ENCODE measurements around the gene CADM4.
A peak's percentile ranks its signal among the peaks of the same experiment; 100 is the strongest.
"Not testable (repeated sequence)": the region's sequence is repeated elsewhere in the genome, so short reads cannot be mapped to it uniquely, and the experiment has no call there.

CADM4 gene, protein sequence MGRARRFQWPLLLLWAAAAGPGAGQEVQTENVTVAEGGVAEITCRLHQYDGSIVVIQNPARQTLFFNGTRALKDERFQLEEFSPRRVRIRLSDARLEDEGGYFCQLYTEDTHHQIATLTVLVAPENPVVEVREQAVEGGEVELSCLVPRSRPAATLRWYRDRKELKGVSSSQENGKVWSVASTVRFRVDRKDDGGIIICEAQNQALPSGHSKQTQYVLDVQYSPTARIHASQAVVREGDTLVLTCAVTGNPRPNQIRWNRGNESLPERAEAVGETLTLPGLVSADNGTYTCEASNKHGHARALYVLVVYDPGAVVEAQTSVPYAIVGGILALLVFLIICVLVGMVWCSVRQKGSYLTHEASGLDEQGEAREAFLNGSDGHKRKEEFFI
- total RNA-seq, result 0.39 to 1.6 (median 0.69) reads per million in 4 experiments

DNA sequence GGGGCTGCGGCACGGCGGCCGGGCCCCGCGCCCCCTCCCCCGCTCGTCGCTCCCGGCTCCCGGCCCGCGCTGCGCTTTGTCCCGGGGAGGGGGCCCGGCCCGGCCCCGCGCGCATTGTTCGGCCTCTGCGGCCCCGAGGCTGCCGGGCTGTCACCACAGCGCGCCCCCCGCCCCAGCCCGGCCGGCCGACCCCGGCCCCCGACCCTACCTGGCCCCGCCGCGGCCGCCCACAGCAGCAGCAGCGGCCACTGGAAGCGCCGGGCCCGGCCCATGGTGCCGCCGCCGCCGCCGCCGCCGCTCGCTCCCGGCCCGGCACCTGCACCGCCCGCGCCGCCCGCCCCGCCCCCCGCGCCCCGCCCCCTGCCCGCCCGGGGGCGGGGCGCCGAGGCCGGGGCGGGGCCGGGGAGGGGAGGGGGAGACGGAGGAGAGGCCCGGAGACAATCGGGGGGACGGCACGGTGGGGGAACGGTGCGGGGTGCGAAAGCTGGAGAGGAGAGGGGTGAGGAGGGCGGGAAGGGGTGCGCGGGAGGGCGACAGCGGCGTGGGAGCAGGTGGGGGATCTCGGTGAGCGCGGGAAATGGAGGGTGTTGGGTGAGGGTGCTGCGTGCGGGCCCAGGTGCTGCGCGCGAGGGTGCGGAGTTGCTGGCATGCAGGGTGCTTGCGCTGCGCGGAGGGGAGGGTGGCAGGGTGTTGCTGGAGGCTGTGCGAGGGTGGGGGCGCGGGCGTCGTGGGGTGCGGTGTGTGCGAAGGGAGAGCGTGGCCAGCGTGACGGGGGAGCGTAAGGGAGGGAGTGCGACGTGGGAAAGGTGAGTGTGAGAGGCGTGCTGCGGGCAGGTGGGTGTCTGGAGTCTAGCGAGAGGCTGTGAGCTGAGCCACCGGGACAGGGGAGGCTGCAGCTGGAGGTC lies at the start of gene CADM4:
Gene CADM4, minus strand, starts transcription at position 332 of the 905 bp plus-strand sequence. Its CDS starts 60 bp downstream, at position 272.
- DNase-seq, result peak; percentile 42

DNA sequence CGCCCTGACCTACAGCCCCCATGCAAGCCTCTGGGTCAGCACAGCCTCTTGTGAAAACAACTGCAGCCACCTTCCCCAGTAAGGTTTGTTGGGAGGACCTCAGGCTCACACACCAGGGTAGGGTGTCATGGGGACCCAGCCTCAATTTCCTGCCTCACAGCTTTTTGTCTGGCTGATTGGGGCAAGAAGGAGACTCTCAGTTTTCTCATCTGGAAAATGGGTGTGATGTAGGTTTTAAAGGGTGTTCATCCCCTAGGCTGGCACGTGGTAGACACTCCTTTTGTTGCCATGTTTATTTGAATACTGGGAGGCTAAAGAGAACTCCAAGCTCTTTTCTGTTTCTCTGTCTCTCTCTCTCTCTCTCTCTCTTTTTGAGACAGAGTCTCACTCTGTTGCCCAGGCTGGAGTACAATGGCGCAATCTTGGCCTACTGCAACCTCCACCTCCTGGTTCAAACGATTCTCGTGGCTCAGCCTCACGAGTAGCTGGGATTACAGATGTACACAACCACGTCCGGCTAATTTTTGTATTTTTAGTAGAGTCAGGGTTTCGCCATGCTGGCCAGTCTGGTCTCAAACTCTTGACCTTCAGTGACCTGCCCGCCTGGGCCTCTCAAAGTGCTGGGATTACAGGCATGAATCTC lies 48.5 kb upstream of the CADM4 start:
- no peak for DNase-seq

DNA sequence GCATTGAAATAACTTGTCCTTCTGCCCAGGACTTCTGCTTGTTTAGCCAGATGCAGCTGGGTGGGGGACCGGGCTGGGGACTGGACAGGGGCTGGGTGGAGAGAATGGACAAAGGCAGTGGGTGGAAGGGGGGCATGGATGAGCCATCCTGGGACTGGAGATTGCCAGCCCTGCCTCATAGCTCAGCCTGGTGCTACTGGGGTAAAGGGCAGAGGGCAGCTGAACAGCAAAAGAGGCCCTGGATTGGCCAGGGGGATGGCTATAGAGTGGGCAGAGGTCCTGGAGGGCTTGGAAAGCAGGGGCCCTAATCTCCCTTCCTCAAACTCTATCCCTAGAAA lies 48.0 kb upstream of the CADM4 start:
- no peak for DNase-seq

DNA sequence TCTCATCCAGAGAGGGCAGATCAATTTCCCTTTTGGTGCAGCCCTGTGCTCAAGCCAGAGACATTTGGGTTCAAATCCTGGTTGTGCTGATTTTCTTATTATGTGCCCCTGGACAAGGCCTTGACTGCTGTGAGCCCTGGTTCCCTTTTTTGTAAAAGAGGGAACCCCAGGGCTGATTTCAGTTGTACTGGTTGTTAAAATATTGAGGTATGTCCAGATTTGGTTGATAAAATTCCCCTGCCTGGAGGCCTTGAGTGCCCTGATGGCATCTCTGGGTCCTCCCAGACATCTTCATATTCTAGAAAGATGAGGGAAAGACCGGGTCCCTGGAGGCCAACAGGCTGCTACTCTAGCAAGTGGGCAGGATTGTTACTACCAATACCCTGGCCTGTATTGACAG lies 44.7 kb upstream of the CADM4 start:
- no peak for DNase-seq

DNA sequence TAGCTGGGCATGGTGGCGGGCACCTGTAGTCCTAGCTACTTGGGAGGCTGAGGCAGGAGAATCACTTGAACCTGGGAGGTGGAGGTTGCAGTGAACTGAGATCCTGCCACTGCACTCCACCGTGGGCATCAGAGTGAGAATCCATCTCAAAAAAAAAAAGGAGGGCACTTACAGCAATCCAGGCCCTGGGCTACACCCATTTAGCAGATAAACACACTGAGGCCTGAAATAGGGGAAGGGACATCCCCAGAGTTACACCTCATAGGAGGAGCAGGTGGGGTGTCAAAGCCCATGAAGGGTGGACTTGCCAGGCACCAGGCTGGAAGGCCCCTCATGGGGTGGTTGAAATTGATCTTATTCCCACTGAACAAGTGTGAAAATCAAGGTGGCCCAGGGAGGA lies 44.3 kb upstream of the CADM4 start:
- DNase-seq, result no peak

DNA sequence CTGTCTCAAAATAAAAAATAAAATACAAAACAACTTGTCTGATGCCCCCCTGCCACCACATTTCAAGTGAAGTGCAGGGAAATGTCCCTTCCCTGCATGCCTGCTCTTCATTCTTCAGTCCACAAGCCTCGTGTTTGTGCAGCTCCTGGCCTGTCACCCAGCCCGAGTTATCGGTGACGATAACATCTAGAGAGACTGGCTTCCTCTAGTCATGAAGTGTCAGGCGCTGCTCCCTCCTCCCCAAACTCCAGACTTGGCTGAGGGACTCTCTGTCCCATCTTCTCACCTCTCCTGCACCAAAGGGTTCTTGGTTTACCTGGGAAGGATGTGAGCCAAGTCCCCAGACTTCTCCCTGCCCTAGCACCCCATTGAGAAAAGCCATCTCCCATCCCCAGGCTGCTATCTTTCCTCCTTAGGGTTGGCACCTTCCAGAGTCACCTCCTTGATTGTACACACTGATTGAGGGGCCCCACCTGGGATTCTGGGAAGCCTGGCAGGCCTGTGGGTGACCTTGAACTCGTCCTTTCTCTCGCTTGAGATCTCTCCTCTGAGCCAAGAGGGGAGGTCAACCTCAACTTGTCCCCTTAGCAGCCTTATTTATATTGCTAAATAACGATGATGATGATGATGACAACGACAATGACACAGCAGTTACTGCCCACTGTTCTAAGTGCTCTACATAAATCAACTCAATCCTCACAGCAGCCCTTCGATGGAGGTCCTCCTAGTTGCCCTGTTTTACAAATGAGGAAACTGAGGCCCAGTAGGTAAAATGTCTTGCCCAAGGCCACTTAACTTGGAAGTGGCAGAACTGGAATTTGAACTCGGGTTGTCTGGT lies 43.4 kb upstream of the CADM4 start:
- DNase-seq, result no peak

DNA sequence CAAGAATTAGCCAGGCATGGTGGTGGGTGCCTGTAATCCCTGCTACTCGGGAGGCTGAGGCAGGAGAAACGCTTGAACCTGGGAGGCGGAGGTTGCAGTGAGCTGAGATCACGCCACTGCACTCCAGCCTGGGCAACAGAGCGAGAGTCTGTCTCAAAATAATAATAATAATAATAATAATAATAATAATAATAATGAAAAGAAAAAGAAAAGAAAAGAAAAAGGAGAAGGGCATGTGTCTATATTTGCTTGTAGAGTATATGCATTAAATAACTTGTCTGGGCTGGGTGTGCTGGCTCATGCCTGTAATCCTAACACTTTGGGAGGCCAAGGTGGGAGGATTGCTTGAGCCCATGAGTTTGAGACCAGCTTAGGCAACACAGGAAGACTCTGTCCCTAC lies 42.6 kb upstream of the CADM4 start:
- not testable (repeated sequence) for DNase-seq

DNA sequence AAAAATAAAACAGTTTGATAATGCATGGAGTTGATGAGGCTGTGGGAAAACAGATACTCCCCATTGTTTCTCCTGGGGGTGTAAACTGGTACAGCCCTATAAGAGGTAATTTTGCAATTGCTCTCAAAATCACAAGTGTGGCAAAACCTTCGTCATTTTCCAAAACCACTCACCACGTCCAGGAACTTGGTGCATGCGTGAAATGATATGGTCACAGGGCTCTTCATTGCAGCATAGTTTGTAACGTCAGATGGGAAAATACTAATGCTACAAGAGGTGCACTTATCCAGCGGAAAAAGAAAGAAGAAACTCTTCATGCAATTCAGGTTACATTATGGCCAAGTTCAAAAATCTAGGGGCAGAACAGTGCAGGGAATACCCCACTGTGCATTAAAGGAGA lies 42.2 kb upstream of the CADM4 start:
- DNase-seq, result no peak

DNA sequence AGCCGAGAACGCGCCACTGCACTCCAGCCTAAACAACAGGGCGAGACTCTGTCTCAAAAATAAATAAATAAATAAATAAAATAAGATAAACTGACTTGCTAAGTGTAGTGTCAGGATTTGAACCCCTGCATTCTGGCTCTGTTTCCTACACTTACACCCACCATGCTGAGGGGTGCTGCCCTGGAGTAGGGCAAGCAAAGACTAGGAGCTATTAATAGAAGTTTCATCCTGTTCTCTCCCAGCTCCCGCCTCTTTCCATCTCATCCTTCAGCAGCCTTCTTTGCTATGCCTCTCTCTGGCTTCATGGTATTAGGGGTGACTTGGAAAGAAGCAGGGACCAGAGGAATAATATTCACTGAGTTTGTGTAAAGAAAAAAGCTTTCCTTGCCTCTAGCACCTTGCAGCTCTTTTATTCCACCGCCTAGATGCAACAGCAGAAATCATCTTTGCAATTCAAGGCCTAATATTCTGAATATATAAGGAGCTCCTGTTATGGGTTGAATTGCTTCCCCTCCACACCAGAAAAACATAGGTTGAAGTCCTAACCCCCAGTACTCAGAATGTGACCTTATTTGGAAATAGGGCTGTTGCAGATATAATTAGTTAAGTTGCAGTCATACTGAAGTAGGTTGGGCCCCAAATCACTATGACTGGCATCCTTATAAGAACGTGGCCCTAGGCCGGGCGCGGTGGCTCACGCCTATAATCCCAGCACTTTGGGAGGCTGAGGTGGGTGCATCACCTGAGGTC lies 39.0 kb upstream of the CADM4 start:
- DNase-seq, result no peak

DNA sequence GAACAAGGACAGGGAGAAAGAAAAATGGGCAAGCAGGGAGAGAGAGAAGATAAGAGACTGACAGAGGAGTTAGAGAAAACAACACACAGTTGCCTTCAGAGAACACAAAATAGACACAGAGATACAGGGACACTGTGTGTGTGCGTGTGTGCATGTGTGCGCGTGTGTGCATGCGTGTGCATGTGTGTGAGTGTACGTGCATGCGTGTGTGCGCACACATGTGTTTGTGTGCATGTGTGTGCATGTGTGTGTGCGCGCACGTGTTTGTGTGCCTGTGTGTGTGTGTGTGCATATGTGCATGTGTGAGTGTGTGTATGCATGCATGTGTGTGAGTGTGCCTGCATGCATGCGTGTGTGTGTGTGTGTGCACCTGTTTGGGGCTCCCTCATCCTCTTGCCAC lies 36.3 kb upstream of the CADM4 start:
- DNase-seq, result no peak

DNA sequence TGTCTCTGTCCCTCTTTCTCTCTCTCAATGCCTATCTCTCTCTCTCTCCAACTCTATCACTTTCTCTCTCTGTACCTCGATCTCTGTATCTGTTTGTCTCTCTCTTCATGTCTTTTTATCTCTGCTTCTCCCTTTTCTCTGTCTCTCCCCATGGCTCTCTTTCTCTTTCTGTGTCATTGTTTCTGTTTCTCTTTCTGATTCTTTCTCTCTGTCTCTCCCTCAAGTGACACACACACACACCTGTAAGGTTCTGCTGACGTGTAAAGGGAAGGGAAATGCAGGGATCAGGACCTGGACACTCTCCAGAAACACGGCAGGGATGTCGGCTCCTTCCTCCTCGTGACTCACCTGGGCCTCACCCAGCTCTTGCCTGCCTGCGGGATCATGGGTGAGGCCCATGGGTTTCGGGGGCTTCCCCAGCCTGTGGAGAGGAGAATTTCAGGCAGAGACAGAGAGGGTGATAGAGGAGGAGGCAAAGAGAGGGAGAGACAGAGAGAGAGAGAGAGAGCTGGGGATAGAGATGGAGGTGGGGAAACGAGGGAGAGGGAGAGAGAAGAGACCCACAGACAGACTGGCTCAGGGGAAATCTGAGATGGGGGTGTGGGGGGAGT lies 35.7 kb upstream of the CADM4 start:
- no peak for DNase-seq

DNA sequence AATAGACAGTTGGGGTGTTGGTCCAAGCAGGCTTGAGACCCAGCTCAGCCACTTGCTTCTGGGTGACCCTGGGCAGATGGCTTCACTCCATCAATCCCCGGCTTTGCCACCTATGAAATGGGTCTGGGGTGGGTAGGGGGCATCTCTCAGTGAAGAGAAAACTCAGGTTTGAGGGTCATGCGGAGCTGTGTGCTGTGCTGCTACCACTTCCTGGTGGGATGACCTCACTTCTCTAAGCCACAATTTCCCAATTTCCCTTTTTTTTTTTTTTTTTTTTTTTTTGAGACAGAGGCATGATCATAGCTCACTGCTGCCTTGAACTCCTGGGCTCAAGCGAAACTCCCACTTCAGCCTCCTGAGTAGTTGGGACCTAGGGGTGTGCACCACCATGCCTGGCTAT lies 34.9 kb upstream of the CADM4 start:
- no peak for DNase-seq

DNA sequence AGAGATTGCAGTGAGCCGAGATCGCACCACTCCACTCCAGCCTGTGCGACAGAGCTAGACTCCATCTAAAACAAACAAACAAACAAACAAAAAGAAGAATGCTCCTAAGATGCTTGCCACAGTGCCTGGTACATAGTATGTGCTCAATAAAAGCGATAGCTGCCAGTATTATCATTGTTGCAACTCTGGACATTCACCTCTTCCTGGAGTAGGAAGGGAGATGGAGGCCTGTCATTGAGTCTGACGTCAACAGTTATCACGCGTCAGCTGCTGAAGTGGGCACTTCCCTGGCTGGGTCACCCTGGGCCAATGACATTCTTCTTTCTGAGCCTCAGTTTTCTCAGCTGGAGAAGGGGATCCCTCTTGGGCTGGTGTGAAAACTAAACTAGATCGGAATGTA lies 34.5 kb upstream of the CADM4 start:
- no peak for DNase-seq

DNA sequence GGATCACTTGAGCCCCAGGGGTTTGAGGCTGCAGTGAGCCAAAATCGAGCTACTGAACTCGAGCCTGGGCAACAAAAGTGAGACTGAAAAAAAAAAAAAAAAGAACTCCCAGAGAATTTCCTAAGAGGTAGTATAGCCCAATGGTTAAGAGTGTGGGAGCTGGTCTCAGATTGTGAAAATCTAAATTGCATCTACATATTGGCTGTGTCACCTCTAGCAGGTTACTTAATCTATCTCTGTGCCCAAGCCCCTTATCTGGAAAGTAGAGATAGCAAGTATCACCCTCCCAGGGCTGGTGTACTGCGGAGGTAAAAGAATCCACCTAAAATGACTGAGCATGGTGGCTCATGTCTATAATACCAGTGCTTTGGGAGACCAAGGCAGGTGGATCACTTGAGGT lies 34.0 kb upstream of the CADM4 start:
- no peak for DNase-seq

DNA sequence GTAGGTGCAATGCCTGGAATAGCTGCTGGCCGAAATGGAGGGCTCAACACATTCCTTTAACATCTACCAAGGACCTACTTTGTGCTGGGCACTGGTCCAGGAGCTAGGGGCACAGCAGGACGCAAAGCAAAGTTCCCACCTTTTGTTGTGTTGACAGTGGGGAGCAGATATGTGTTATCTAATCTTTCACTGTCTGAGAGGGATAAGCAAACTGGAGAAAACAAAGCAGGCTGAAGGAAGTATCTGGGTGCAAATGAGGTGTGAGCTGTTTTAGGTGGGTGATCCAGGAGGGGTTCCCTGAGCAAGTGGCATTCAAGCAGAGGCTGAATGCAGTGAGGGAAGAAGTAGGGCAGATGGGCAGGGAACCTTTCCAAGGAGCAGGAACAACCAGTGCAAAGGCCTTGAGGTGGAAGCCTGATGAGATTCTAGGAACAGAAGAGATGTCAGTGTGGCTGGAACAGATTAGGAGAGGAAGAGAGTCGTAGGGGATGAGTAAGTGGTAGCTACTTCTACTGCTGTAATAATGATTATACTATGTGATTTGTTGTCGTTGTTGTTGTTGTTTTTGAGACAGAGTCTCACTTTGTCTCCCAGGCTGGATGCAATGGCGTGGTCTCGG lies 32.5 kb upstream of the CADM4 start:
- DNase-seq, result no peak

DNA sequence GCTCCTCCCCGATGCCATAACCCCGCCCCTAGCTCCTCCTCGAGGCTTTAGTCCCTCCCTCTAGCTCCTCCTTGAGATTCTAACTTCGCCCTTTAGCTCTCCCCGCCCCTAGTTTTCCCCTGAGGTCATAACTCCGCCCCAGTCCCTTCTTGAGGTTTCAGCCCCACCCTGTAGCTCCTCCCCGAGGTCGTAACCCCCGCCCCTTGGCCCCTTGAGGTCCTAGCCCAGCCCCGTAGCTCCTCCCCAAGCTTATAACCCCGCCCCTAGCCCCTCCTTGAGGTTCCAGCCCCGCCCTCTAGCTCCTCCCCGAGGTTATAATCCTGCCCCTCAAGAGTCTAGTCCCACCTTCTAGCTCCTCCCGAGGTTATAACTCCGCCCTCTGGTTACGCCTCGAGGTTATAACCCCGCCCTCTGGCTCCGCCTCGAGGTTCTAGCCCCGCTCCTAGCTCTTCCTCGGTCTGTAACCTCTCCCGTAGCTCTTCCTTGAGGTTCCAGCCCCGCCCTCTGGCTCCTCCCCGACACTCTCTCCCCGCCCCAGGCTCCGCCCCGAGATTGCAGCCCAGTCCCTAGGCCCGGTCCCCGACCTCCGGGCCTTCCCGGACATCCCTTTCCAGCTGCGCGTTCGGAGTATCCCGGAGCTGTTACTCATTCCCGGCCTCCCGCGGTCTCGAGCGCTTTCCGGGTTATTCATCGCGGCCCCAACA lies 28.9 kb upstream of the CADM4 start:
- DNase-seq, result peak; percentile 97

DNA sequence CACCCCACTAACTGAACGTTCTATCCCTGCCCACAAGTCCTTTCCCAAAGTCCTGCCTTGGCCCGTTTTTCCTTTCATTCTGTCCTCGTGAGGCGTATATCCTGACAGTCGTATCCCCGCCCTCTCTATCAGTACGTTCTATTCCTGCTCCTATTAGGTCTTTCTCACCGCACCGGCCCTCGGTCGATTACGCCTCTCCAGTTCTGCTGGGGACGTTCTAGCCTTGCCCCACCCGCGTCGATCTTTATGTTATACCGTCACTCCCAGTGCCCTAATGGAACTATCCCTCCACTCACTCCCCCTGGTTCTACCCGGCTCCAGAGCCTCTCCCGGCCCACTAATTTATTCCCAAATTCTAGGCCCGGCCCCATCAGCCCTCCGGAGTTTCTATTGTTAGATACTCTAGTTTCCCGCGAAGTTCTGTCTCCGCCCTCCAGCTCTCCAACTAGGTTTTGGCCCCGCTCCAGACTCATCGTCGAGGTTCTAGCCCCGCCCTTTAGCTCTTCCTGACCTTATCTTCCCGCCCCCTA lies 28.3 kb upstream of the CADM4 start:
- no peak for DNase-seq

DNA sequence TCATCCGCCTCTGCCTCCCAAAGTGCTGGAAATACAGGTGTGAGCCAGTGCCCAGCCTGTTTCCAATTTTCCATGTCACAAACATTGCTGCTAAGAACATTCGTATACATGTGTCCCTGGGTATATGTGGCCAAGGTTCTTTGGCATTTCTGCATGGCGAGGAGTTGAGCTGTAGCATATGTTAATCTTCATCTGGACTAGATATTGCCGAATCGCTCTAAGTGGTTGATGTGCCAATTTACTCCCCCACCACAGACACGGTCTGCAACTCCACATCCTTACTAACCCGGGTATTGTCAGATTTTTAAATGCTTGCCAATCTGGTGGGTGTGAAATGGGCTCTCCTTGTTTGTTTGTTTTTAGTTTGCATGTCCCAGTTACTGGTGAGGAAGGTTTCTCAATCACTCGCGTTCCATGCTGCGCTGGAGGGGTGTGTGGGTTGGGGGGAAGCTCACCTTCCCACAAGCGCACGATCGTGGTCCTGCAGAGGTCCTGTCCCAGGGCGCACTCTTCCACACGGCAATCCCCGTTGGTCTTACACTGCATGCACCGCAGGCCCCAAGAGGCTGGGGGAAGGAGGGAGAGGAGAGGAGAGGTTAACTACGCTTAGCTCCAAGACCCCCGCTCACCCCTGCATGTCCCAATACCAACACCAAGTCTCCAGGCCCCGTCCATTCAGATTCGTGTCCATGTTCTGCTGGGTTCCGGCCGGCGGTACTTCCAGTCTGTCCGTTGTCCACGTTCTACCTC lies 27.7 kb upstream of the CADM4 start:
- DNase-seq, result no peak

DNA sequence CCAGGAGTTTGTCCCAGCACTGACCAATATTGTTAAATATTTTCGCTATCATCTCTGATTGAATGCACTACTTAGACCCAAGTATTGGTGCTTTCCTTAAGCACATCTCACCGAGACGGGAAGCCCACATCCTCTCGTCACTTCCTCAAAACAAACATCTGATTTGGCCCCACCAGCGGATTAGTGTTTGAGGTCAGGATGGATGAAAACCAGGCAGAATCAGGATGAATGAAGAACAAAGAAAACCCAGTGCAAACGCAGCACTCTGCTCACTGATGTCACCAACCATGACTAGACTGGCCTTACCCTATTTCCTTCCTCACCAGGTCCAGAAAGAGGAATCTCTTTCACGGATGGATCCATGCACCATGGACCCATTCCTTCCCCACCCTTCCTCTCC lies 24.4 kb upstream of the CADM4 start:
- no peak for DNase-seq
